ENCODE measurements around the gene PPDPF.

Gene PPDPF

DNA sequence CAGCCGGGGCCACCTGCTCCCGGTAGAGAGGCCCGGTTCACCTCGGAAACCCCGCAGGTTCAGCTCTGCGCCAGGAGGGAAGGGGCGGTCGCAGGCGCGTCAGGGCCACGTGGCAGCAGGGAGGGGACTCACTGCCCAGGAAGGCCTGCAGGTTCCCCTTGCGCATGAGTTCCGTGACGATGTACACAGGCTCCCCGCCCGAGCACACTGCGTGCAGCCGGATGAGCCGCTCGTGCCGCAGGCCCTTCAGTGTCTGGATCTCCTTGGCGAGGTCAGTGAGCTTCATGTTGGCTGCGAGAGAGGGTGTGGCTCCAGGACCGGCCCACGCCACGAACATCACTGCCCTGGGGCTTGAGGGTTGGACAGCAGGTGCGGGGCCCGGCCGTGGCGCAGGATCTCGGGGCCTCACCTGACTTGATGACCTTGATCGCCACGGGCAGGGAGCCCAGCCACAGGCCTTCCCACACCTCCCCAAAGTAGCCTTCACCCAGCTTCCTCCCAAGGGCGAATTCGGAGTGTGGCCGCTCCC is 21.5 kb downstream of the PPDPF start:
- no peaks in the 10 kb centered on the region for H3K9me3 Mint-ChIP-seq (ENCODE audit: low read depth)
- H3K4me3 Mint-ChIP-seq, result no peak overlapping the region
- H3K27me3 Mint-ChIP-seq, result no peaks in the 10 kb centered on the region
- H3K27ac Mint-ChIP-seq, result no peak overlapping the region
- no peaks in the 10 kb centered on the region for H3K4me1 Mint-ChIP-seq (ENCODE audit: low read depth)
- no peaks in the 10 kb centered on the region for H3K36me3 Mint-ChIP-seq

DNA sequence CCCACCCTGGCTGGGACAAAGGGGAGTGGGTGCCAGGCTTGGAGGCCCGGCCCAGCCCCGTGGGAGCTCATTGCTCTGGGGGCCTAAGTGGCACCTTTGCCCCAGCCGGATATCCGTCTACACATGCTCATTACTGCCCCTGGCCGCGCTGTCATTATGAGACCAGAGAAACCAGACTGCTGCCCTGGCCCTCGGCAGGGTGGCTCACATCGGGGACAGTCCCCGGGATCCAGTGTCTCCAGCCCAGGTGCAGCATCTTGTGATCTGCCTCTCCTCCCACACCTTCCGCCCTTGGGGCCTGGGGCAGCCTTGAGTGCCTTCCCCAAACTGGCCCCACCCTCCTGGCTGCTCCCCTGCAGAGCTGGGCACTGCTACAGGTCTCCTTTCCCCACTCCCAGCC is 22.1 kb downstream of the PPDPF start:
- Mint-ChIP-seq H3K27ac (no peak overlapping the region), H3K9me3 (ENCODE audit: low read depth) (no peaks in the 10 kb centered on the region), H3K27me3 (no peaks in the 10 kb centered on the region)

DNA sequence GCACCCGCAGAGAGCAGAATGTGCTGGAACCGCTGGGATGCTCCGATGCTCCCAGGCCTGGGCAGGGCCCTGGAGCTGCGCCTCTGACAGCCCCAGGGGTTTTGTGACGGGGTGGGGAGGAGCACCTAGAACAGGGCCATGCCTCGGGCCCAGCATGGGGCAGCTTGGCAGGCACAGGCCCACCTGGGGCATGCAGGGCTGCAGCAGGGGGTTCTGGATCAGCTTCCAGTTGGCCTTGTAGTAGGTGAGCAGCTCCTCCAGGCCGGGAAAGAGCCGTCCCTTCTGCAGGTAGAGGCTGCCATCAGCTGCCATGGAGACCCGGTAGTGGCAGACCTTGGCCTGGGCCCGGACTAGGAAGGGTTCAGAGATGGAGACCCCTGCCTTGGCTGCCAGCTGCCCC is 22.6 kb downstream of the PPDPF start:
- Mint-ChIP-seq H3K36me3 (no peaks in the 10 kb centered on the region), H3K9me3 (ENCODE audit: low read depth) (no peaks in the 10 kb centered on the region), H3K4me1 (ENCODE audit: low read depth) (no peaks in the 10 kb centered on the region), H3K4me3 (no peak overlapping the region), H3K27ac (no peak overlapping the region), H3K27me3 (no peaks in the 10 kb centered on the region)

More for the DNA sequence above, 22.1 kb downstream of the PPDPF start:
- Mint-ChIP-seq H3K4me1 (ENCODE audit: low read depth) (no peaks in the 10 kb centered on the region), H3K4me3 (no peak overlapping the region), H3K36me3 (no peaks in the 10 kb centered on the region)

- Mint-ChIP-seq H3K4me1 (ENCODE audit: low read depth) (no peaks in the 10 kb centered on the region), H3K27me3 (no peaks in the 10 kb centered on the region), H3K4me3 (no peak overlapping the region), H3K36me3 (no peaks in the 10 kb centered on the region), H3K27ac (no peak overlapping the region), H3K9me3 (ENCODE audit: low read depth) (no peaks in the 10 kb centered on the region)
Observed at GRCh38 chr20:63543733-63544132, 23.2 kb downstream of the PPDPF start.

DNA sequence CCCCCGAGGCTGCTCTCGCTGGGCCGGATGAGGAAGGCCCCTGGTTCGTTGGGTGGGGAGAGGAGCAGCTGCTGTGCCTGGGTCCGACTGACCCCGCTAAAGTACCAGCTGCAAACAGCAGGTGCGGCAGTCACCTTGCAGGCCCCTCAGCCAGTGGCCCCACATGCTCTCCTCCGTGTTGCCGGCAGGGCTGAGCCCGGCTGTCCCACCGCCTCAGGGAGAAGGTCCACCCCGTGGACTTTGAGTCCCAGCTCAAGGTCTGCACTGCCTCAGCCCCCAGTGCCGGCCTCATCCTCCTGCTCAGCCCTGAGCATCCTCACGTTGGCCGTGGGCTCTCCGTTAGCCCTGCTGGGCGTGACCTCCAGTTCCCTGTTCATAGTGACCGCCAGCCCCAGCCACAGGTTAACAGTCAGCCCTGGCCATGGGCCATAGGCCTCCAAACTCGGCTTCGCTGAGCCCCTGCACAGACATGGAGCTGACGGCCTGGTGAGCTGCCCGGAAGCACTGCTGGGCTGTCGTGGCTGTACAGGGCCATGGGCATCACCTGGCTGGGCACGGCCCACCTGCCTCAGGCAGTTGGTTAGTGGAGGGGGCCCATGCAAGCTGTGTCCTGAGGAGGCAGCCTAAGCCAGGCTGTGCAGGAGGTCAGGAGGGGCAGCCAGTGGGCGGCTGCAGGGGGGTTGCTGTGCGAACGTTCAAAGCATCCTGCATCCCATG is 23.8 kb downstream of the PPDPF start:
- Mint-ChIP-seq H3K36me3 (no peaks in the 10 kb centered on the region), H3K27ac (no peak overlapping the region), H3K4me1 (ENCODE audit: low read depth) (peaks cover 2% of the 10 kb centered on the region), H3K27me3 (no peaks in the 10 kb centered on the region), H3K4me3 (no peak overlapping the region), H3K9me3 (ENCODE audit: low read depth) (no peaks in the 10 kb centered on the region)

- no peak overlapping the region for H3K27ac Mint-ChIP-seq
- no peaks in the 10 kb centered on the region for H3K9me3 Mint-ChIP-seq (ENCODE audit: low read depth)
- H3K4me1 Mint-ChIP-seq (ENCODE audit: low read depth), result peaks cover 4% of the 10 kb centered on the region
- no peaks in the 10 kb centered on the region for H3K27me3 Mint-ChIP-seq
- no peaks in the 10 kb centered on the region for H3K36me3 Mint-ChIP-seq
- H3K4me3 Mint-ChIP-seq, result no peak overlapping the region
Observed at GRCh38 chr20:63544958-63545516, 24.5 kb downstream of the PPDPF start.

- H3K27ac Mint-ChIP-seq, result no peak overlapping the region
Observed at GRCh38 chr20:63545814-63546213, 25.2 kb downstream of the PPDPF start.

GRCh38 chr20:63546256-63546955 is 25.8 kb downstream of the PPDPF start:
- H3K4me3 Mint-ChIP-seq, result no peak overlapping the region
- no peaks in the 10 kb centered on the region for H3K27me3 Mint-ChIP-seq
- no peaks in the 10 kb centered on the region for H3K9me3 Mint-ChIP-seq (ENCODE audit: low read depth)
- H3K36me3 Mint-ChIP-seq, result no peaks in the 10 kb centered on the region
- H3K4me1 Mint-ChIP-seq (ENCODE audit: low read depth), result peaks cover 7% of the 10 kb centered on the region
- H3K27ac Mint-ChIP-seq, result no peak overlapping the region

More at GRCh38 chr20:63545814-63546213, 25.2 kb downstream of the PPDPF start:
- Mint-ChIP-seq H3K4me1 (ENCODE audit: low read depth) (peaks cover 4% of the 10 kb centered on the region), H3K27me3 (no peaks in the 10 kb centered on the region), H3K36me3 (no peaks in the 10 kb centered on the region), H3K4me3 (no peak overlapping the region), H3K9me3 (ENCODE audit: low read depth) (no peaks in the 10 kb centered on the region)

DNA sequence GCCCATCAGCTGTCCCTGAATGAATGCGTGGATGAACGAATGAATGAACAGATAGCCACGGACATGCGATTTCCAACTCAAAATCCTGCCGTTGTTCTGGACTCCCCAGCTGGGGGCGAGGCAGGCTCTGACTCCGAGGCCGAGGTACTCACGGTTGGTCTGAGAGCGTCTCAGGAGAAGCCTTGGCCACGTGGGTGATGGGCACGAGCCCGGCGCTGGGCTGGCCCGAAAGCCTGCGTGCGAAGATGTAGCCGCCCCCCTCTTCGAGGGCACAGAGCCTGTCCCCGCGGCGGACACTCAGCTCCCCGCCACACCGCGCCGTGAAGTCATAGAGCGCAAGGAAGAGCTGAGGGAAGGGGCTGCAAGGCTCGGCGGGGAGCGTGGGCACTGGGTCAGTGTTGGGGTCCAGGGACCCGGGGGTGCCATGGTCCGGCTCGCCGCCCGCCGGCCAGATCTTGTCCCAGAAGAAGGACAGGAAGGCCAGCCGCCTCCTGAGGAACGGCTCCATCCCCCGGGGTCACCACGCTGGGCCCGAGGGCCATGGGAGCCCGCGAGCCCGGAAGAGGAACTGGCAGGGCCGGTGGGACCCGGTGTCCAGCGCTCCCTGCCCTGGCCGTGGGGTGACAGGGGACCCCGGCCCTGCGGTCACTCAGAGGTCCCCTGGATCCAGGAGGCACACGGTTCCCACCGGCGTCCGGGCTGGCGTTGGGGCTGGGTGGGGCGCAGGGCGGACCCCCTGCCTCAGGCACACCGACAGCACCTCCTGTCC is 26.6 kb downstream of the PPDPF start:
- Mint-ChIP-seq H3K4me3 (no peak overlapping the region), H3K27me3 (no peaks in the 10 kb centered on the region), H3K9me3 (ENCODE audit: low read depth) (no peaks in the 10 kb centered on the region), H3K27ac (no peak overlapping the region), H3K36me3 (no peaks in the 10 kb centered on the region), H3K4me1 (ENCODE audit: low read depth) (peaks cover 7% of the 10 kb centered on the region)

DNA sequence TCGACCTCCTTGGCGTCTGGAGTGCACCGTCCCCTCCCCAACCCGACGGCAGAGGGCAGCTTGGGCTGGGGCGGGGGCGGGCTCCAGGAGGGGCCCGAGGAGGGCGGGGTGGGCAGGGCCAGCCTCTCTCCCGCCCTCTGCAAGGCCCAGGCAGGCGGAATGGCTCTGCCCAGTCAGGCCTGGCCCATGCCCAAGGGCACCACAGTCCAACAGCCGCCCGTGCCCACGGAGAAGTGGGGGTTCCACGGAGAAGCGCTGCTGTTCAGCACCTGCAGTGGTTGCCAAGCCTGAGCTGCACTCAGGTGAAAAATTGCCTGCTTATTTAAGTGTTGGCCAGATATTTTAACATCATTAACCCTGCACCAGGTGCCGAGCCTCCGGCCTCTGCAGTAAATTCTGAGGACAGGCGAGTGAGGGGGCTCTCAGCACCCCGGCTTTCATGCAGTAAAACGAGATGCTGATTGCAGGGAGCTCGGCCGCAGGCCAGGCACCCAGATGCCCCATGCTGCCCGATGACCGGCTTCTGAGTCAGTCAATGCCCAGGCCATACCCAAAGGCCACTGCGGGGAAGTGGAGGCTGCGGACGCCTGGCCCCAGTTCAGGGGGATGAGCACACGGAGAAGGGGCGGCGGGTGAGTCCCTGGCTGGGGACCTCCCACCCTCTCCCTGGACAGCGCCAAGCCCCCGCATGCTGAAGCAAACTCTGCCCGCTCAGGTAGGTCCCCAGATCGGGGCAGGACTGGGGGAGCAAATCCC is 27.3 kb downstream of the PPDPF start, which contains the start of gene SRMS:
SRMS (minus strand) TSS at position 25 of the 756 bp plus-strand sequence. CDS start 286 bp downstream, outside the sequence.
- H3K4me1 Mint-ChIP-seq (ENCODE audit: low read depth), result peaks cover 12% of the 10 kb centered on the region
- H3K27me3 Mint-ChIP-seq, result no peaks in the 10 kb centered on the region
- no peak within 1 kb of the TSS for H3K27ac Mint-ChIP-seq
- no peaks in the 10 kb centered on the region for H3K9me3 Mint-ChIP-seq (ENCODE audit: low read depth)
- no peaks in the 10 kb centered on the region for H3K36me3 Mint-ChIP-seq
- H3K4me3 Mint-ChIP-seq, result no peak within 1 kb of the TSS

DNA sequence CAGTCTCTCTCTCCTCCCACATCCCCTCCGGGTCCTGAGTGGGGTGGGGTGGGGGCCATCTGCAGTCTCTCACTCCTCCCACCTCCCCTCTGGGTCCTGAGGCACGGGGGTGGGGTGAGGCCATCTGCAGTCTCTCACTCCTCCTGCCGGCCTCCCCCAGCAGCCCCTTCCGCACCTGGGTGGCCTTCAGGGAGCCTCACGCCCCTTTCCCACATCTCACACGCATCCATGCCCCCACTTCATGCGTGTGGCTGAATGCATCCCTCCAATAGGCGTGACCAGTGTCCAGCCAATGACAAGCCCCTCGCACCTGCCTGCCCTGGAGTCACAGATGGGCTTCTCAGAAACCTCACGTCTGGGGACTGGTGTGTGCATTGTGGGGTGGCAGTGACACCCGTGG is 28.0 kb downstream of the PPDPF start:
- H3K27ac Mint-ChIP-seq, result no peak overlapping the region
- H3K9me3 Mint-ChIP-seq (ENCODE audit: low read depth), result no peaks in the 10 kb centered on the region
- H3K27me3 Mint-ChIP-seq, result no peaks in the 10 kb centered on the region
- H3K4me3 Mint-ChIP-seq, result no peak overlapping the region
- H3K4me1 Mint-ChIP-seq (ENCODE audit: low read depth), result peaks cover 15% of the 10 kb centered on the region
- H3K36me3 Mint-ChIP-seq, result no peaks in the 10 kb centered on the region

- no peak overlapping the region for H3K27ac Mint-ChIP-seq
- no peaks in the 10 kb centered on the region for H3K36me3 Mint-ChIP-seq
- H3K4me1 Mint-ChIP-seq (ENCODE audit: low read depth), result peaks cover 15% of the 10 kb centered on the region
- H3K27me3 Mint-ChIP-seq, result no peaks in the 10 kb centered on the region
- no peak overlapping the region for H3K4me3 Mint-ChIP-seq
- H3K9me3 Mint-ChIP-seq (ENCODE audit: low read depth), result no peaks in the 10 kb centered on the region
Observed at GRCh38 chr20:63549019-63549418, 28.5 kb downstream of the PPDPF start.

DNA sequence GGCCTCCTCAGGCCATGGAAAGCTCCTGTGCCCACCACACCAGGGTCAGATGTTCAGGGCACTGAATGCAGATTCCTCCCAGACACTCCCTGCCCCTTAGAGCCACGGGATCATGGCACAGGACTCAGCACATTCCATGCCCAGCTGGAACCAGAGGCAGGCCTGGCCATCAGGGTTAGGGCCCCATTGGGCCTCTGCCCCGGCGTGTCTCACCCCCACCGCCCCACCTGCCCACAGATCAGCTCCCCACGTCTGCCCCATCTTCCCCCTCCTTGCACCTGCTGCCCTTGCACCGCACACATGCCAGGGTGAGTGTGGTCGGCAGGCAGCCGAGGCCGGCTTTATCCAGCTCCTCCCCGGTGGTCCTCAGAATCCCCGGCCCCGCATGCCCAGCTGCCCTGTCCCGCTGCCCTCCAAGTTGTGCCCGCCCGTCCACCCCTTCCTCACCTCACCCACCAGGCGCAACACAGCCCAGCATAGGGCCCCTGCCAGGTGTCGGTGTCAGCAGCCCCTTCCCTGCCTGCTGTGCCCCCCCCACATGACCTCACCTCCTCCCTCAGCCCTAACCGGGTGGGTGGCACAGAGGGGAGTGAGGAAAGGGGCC is 29.2 kb downstream of the PPDPF start:
- Mint-ChIP-seq H3K36me3 (no peaks in the 10 kb centered on the region), H3K27me3 (no peaks in the 10 kb centered on the region), H3K9me3 (ENCODE audit: low read depth) (no peaks in the 10 kb centered on the region), H3K4me3 (no peak overlapping the region), H3K4me1 (ENCODE audit: low read depth) (peaks cover 15% of the 10 kb centered on the region), H3K27ac (no peak overlapping the region)

- H3K4me1 Mint-ChIP-seq (ENCODE audit: low read depth), result peaks cover 15% of the 10 kb centered on the region
- H3K27ac Mint-ChIP-seq, result no peak overlapping the region
- no peaks in the 10 kb centered on the region for H3K27me3 Mint-ChIP-seq
- peak overlapping the region; percentile 42 for H3K4me3 Mint-ChIP-seq
- no peaks in the 10 kb centered on the region for H3K9me3 Mint-ChIP-seq (ENCODE audit: low read depth)
- H3K36me3 Mint-ChIP-seq, result no peaks in the 10 kb centered on the region
Observed at GRCh38 chr20:63551068-63551467, 30.5 kb downstream of the PPDPF start.

All from activated naive CD8-positive, alpha-beta T cell (primary cell).